Endometrial microvascular endothelial cells (primary cell): ENCODE measurements around the gene LRBA. TPM values are rescaled to one million over a fixed set of nuclear protein-coding genes. Genes with fewer than 3 reads are reported as not detected.
"Not testable (repeated sequence)": the region's sequence is repeated elsewhere in the genome, so short reads cannot be mapped to it uniquely, and the experiment has no call there.

Experiments
- in situ Hi-C: cut with HindIII; loops from 2 replicates; pipeline ENCODE4 v1.10.0; 2017; ENCODE audit warnings: low sequenced_read_pairs, low pct_unique_long_range_greater_than_20kb; ENCODE audit errors: inconsistent ontology term
- total RNA-seq: library from RNA; depleted of rRNA; stranded (reverse); fragments of >200 nt; gene quantifications from one replicate; pipeline ENCODE4 v1.2.3, GENCODE V29; 2015; ENCODE audit errors: inconsistent ontology term

Gene LRBA, protein sequence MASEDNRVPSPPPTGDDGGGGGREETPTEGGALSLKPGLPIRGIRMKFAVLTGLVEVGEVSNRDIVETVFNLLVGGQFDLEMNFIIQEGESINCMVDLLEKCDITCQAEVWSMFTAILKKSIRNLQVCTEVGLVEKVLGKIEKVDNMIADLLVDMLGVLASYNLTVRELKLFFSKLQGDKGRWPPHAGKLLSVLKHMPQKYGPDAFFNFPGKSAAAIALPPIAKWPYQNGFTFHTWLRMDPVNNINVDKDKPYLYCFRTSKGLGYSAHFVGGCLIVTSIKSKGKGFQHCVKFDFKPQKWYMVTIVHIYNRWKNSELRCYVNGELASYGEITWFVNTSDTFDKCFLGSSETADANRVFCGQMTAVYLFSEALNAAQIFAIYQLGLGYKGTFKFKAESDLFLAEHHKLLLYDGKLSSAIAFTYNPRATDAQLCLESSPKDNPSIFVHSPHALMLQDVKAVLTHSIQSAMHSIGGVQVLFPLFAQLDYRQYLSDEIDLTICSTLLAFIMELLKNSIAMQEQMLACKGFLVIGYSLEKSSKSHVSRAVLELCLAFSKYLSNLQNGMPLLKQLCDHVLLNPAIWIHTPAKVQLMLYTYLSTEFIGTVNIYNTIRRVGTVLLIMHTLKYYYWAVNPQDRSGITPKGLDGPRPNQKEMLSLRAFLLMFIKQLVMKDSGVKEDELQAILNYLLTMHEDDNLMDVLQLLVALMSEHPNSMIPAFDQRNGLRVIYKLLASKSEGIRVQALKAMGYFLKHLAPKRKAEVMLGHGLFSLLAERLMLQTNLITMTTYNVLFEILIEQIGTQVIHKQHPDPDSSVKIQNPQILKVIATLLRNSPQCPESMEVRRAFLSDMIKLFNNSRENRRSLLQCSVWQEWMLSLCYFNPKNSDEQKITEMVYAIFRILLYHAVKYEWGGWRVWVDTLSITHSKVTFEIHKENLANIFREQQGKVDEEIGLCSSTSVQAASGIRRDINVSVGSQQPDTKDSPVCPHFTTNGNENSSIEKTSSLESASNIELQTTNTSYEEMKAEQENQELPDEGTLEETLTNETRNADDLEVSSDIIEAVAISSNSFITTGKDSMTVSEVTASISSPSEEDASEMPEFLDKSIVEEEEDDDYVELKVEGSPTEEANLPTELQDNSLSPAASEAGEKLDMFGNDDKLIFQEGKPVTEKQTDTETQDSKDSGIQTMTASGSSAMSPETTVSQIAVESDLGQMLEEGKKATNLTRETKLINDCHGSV (N-terminal part only)
- total RNA-seq, result 38.9 TPM

GRCh38 chr4:151014521-151015458 lies at the start of gene LRBA:
Gene LRBA (minus strand): TSS chr4:151015284. CDS start chr4:151014642, 642 bp downstream.
- in situ Hi-C loops, result no loop called here

- in situ Hi-C loops, result not testable (repeated sequence)
Observed at GRCh38 chr4:151063143-151063542, 48.1 kb upstream of the LRBA start.

GRCh38 chr4:151055539-151055938 lies 40.5 kb upstream of the LRBA start:
- in situ Hi-C loops, result no loop called here

GRCh38 chr4:151052785-151053184 lies 37.7 kb upstream of the LRBA start:
- in situ Hi-C loops, result no loop called here

- in situ Hi-C loops, result no loop called here
Observed at GRCh38 chr4:151049430-151049884, 34.4 kb upstream of the LRBA start.

DNA sequence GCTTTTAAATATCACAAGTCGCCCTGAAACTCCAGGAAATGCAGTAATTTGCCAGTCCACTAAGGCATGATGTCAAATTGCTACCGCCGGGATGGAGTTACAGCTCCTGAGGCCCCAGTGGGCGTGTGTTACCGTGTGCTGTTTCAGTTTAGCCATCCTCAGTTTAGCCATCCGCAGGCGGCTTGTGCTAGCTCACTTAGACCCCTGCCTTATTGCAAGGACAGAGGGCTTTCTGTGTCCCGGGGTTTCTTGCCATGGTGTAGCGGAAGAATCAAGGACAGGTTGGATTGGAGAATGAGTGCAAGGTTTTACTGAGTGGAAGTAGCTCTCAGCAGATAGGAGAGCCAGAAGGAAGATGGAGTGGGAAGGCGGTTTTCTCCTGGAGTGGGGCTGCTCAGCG lies 33.8 kb upstream of the LRBA start:
- in situ Hi-C loops, result no loop called here

DNA sequence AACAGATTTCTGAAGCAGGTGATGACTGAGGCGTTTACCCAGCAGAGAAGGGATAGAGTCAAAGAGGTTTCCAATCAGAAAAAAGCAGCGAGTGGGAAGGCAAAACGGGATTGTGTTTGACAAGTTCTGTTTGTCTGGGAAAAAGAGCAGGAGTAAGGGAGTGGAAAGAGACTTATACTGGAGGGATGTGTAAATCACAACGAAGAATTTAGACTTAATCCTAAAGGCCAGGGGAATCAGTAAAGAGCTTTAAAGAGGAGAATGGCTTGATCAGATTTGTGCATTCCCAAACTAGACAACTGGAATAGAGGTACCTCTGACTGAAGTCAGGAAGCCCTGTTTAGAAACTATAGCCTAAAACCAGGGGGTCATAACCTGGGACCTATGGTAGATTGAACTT lies 31.5 kb upstream of the LRBA start:
- in situ Hi-C loops, result no loop called here

- in situ Hi-C loops, result no loop called here
Observed at GRCh38 chr4:151045907-151046306, 30.8 kb upstream of the LRBA start.

DNA sequence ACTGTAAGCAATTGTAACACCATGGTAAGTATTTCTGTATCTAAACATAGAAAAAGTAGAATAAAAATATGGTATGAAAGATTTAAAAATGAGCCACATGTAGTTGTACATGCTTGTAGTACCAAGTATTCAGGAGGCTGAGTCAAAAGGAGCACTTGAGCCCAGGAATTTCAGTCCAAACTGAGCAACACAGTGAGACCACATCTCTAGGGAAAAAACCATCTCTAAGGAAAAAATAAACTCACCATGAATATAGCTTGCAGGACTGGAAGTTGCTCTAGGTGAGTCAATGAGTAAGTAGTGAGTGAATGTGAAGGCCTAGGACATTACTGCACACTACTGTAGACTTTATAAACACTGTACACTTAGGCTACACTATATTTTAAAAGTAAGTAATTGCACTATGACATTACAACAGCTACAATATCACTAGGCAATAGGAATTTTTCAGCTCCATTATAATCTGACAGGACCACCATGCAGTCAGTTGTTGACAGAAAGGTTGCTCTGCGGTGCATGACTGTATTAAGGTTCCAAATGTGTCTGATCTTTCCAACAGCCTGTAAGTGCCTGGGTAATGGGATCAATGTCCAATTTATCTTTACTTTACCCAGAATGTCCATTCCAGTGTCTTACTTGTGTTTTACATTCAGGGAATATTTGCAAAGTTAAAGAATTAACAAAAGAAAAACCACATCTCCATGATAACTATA lies 28.9 kb upstream of the LRBA start:
- in situ Hi-C loops, result no loop called here

- in situ Hi-C loops, result no loop called here
Observed at GRCh38 chr4:151039733-151040132, 24.6 kb upstream of the LRBA start.

GRCh38 chr4:151038452-151039157 lies 23.5 kb upstream of the LRBA start:
- in situ Hi-C loops, result no loop called here

- in situ Hi-C loops, result no loop called here
Observed at GRCh38 chr4:151035911-151036310, 20.8 kb upstream of the LRBA start.

DNA sequence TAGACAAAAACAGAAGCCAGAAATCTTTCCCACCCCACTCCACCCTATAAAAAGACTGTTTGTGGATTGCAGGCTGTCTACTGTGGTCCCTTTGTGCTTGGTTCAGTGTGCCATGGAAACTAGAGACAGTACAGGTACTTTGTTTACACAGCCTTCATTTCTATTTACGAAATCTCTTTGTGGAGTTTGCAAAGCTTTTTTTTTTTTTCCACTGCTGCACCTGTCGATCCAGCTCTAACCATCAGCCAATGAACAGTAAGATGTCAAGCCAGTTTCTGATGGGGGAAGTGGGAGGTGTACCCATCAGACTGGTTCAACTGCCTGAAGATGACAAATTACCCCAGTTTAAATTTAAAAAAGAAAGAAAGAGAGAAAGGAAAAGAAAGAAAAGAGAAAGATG lies 20.2 kb upstream of the LRBA start:
- in situ Hi-C loops, result no loop called here

DNA sequence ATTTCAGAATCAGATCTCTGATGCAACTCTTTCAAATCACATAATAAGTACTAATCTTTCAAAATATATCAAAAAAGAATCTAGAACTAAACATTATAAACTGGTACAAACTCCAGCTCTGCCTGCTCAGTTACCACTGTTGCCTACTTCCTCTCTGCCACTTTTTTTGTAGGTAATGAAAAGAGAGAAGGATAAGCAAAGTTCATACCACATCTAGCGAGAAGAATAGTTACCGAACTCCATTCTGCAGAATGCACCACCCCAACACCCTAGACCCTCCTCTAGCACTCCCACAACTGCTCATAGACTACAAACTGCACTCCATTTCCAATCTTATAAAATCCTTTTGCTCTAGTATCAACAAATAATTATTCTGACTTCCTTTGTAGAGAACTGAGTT lies 19.7 kb upstream of the LRBA start:
- in situ Hi-C loops, result no loop called here

DNA sequence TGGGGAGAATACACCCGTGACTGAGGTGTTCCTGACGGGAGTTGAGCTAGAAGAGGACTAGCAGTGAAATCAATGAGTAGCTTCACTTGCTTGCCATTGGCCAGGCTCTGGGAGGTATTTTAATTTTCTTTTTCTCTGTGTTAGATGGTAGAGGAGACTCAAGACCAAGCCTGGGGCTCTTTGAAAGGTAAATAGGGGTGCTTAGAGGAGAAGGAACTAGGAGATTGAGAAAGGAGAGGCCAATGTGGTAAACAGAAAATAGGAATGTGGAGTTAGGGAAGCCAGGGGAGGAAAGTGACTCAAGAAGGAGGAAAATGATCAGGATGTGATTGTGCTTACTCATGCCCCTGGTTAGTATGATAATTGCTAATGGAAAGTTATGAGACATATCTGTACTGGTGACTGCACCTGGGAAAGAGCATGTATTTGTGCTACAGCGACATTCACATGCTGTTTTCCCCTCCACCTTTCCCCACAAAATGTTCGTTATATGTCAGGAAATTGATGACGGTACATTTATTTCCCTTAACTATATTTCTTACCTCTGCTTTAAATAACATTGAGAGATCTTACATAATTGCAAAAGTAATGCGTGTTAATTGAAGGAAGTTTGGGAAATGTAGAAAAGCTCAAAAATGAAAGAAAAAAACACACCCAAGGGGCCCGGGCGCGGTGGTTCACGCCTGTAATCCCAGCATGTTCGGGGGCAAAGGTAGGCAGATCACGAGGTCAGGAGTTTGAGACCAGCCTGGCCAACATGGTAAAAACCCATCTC lies 16.9 kb upstream of the LRBA start:
- in situ Hi-C loops, result no loop called here

DNA sequence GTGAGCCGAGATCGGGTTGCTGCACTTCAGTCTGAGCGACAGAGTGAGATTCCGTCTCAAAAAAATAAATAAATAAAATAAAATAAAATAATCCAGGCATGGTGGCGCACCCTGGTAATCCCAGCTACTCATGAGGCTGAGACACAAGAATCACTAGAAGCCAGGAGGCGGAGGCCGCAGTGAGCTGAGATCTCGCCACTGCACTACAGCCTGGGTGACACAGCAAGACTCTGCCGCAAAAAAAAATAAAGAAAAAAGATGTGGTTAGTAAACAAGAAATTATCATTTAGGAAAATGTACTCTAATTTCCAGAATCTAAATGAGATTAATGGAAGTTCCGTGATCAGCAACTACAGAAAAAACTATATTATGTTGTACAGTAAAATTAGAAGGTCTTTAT lies 14.5 kb upstream of the LRBA start:
- in situ Hi-C loops, result no loop called here
